Uterus (tissue), 2 donors: ENCODE data around the gene CDH4.
"Not testable (repeated sequence)": the region's sequence is repeated elsewhere in the genome, so short reads cannot be mapped to it uniquely, and the experiment has no call there.

ENCODE experiments used
- POLR2A ChIP-seq, 2 donors: fragments of 450-650 bp; IDR thresholded peaks; one replicate each; pipeline ENCODE4 v1.6.1; 2016; ENCODE audit warnings: antibody characterized with exemption in 2 of 2, mild to moderate bottlenecking in 1 of 2, moderate library complexity in 1 of 2
- TF ChIP-seq, protein P1 (sequence below), 4 experiments: fragments of 200-600 bp in 2 of 4; fragments of 450-650 bp in 2 of 4; sonication (generic) in 2 of 4; IDR thresholded peaks; one replicate each; pipeline ENCODE4 v1.5.1; 2016 to 2019; ENCODE audit warnings: antibody characterized with exemption in 4 of 4, mild to moderate bottlenecking in 2 of 4, moderate library complexity in 1 of 4

DNA sequence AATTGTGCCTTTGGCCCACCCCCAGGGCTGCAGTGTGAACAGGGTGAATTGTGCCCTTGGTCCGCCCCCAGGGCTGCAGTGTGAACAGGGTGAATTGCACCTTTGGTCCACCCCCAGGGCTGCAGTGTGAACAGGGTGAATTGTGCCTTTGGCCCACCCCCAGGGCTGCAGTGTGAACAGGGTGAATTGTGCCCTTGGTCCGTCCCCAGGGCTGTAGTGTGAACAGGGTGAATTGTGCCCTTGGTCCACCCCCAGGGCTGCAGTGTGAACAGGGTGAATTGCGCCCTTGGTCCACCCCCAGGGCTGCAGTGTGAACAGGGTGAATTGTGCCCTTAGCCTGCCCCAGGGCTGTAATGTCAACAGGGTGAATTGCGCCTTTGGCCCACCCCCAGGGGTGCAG, 602.5 kb downstream of the CDH4 start:
- TF ChIP-seq, protein P1, sequence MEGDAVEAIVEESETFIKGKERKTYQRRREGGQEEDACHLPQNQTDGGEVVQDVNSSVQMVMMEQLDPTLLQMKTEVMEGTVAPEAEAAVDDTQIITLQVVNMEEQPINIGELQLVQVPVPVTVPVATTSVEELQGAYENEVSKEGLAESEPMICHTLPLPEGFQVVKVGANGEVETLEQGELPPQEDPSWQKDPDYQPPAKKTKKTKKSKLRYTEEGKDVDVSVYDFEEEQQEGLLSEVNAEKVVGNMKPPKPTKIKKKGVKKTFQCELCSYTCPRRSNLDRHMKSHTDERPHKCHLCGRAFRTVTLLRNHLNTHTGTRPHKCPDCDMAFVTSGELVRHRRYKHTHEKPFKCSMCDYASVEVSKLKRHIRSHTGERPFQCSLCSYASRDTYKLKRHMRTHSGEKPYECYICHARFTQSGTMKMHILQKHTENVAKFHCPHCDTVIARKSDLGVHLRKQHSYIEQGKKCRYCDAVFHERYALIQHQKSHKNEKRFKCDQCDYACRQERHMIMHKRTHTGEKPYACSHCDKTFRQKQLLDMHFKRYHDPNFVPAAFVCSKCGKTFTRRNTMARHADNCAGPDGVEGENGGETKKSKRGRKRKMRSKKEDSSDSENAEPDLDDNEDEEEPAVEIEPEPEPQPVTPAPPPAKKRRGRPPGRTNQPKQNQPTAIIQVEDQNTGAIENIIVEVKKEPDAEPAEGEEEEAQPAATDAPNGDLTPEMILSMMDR (IDR thresholded peaks at IDR 0.05) = not testable (repeated sequence)
- not testable (repeated sequence) for TF ChIP-seq POLR2A (IDR thresholded peaks at IDR 0.05)
